Dermis blood vessel endothelial cell (primary cell): ENCODE data around the gene ST7L. TPM values are rescaled to one million over a fixed set of nuclear protein-coding genes. Genes with fewer than 3 reads are reported as not detected.
"Not testable (repeated sequence)": the region's sequence is repeated elsewhere in the genome, so short reads cannot be mapped to it uniquely, and the experiment has no call there.

ENCODE experiments used
- DNase-seq: peaks from one replicate; pipeline ENCODE4 v3.0.0; 2010
- total RNA-seq: library from RNA; depleted of rRNA; stranded (reverse); fragments of >200 nt; gene quantifications from 2 replicates; pipeline ENCODE4 v1.2.3, GENCODE V29; 2014

Gene ST7L
- total RNA-seq, 1 donor from 2014 or later, result 18.4 TPM

GRCh38 chr1:112487686-112488085, 131.3 kb downstream of the ST7L start:
- DNase-seq, result not testable (repeated sequence)

- DNase-seq, result not testable (repeated sequence)
These were observed 132.9 kb downstream of the ST7L start for GRCh38 chr1:112486063-112486462.

DNA sequence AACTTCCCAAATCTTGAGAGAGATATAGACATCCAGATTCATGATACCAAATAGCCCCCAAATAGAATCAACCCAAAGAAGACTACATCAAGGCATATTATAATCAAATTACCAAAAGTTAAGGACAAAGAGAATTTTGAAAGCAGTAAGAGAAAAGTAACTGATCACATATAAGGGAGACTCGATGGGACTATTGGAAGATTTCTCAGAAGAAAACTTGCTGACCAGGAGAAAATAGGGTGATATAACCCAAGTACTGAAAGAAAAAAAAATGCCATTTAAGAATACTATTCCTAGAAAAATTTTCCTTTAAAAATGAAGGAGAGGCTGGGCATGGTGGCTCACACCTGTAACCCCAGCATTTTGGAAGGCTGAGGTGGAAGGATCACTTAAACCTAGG, 140.6 kb downstream of the ST7L start:
- no peak for DNase-seq

DNA sequence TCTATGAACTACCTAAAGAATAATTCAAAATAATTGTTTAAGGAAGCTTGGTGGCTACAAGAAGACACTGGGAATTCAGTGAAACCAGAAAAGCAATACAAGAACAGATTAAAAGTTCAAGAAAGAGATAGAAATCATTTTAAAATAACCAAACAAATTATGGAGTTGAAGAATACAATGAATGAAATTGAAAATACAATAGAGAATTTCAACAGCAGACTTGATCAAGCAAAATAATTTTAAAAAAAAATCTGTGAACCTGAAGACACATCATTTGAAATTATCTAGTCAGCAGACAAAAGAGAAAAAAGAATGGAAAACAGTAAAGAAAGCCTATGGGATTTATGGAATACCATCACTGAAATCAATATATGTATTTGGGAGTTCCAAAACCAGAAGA, 141.4 kb downstream of the ST7L start:
- DNase-seq, result no peak

Other genes starting within 250 kb of the ST7L start
- 23.8 and 28.0 TPM in 2 replicates for gene CTTNBP2NL, start 222.9 kb downstream of the ST7L start, total RNA-seq
- 1.3 and 2.0 TPM in 2 replicates for gene WNT2B, start 110.2 kb downstream of the ST7L start, total RNA-seq
- gene CAPZA1, start 691 bp upstream of the ST7L start, total RNA-seq, result 219 and 332 TPM in 2 replicates
- 62.8 and 85.2 TPM in 2 replicates for gene MOV10, start 55.5 kb upstream of the ST7L start, total RNA-seq
- gene RHOC, start 88.0 kb upstream of the ST7L start, total RNA-seq, result 579 and 920 TPM in 2 replicates
- gene PPM1J, start 96.2 kb upstream of the ST7L start, total RNA-seq, result 0.68 and 0.74 TPM in 2 replicates